ENCODE data around the gene CEP44.
"Not testable (repeated sequence)": the region's sequence is repeated elsewhere in the genome, so short reads cannot be mapped to it uniquely, and the experiment has no call there.

Gene CEP44

DNA sequence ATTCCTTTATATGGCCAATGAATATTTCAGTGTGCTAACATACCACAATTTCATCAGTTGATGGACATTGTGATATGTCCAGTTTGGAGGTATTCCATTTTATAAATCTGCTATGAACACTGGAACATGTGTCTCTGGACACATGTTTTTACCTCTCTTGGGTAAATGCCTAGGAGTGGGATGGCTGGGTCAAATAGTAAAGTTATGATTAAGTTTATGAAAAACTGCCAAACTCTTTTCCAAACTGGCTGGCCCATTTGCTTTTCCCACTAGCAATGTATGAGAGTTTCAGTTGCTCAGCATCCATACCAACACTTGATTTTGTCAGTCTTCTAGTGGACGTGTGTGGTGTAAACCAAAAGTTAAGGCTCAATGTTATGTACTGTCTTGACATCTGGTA is 40.5 kb downstream of the CEP44 start:
- DNase-seq (ENCODE audit: low read depth in 2 of 2), result no peak

DNA sequence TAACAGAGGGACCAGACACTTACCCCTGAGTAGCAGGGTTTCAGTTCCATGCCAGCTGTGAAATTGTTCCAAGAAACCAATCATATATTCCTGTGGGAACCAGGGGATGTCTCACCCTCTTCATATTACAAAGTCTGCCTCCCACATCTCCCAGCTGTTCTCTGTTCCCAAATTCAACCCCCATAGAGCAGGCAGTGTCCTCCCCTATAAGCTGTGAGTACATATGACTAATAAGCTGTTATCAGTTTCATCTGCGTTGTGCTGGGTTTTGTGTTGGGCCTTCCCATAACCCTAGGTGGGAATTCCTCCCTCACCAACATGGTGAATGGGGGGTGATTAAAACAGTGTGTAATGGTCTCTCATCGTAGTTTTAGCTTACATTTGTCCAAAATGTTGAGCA is 41.0 kb downstream of the CEP44 start:
- DNase-seq (ENCODE audit: low read depth in 2 of 2), result no peak

DNA sequence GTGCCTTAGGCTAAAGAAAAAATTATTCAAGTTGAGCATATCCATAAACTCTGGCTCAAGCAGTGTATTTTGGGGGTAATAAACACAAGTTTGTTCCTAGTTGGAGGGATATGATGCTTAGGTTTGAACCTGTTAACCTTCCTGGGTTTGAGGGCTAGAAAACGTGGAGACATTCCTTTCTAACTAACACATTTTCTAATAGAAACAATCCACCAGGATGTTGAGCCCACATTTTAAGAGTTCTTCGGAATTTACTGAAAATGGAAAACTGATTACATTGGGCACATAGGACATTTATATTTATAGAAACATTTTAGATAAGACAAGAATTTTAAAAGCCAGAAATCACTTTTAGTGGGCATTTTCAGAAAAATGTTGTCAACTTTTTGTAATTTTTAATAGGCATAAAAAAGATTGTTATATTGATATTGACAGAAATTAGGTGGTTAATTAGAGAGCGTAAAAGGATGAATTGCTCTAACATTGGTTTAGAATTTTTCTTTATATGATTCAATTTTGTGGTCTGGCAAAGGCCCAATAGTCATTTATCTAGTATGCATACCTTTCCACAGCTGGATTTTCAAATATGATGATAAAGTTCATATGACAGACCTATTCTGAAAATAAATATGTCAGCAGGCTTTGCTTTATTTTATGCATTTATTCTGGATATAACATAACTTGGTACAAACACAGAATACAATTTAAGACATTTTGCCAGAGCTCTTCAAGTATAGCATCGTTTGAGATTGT is 49.2 kb downstream of the CEP44 start:
- DNase-seq (ENCODE audit: low read depth in 2 of 2), result peak in 1 of 2 experiments; percentile 71

DNA sequence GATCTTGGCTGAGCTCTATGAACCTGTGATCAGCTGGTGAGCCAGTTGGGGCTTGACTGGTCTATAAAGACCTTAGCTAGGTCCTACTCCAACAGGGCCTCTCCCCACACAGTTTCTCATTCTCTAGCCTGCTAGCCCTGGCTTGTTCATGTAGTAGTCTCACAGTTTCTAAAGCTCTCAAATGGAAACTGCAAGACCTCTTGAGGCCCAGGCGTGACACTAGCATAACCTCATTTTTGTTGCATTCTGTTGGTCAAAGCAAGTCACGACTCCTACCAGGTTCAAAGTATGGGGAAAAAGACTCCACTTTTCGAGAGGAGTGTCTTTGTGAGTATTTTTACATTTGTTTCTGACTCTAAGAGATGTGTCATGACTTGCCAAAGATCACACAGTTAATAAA is 50.9 kb downstream of the CEP44 start:
- DNase-seq (ENCODE audit: low read depth in 2 of 2), result no peak

DNA sequence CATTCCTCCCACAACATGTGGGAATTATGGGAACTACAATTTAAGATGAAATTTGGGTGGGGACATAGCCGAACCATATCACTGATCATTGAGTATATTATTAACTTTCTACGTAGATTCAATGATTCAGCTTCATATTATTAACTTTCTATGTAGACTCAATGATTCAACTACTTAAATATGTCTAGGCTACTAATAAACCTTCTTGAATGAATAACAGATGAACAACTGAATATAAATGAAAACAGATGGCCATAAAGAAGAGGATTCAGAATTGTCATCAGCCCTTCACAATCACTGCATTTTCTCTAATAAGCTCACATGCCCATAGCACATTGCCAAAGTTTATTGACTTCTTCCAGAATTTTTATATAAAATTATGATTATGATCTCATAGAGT is 57.0 kb downstream of the CEP44 start:
- DNase-seq (ENCODE audit: low read depth in 2 of 2), result peak; percentile 84 to 87

DNA sequence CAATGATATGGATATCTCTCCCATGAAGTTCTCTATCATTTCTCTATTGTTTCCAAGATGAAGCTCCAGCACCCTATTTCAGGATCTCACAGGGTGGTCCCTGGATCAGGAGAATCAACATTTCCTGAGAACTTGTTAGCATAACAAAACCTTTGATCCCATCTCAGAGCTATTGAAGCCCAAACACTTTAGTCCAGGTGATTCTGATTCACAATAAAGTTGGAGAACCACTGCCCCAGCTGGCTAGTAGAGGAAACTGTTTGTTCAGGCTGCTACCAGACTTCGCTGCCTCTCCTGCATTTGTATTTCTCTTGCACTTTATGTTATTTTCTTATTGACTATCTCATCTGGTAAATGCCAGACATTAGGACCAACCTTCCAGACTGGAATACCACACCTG is 65.4 kb downstream of the CEP44 start:
- no peak for DNase-seq (ENCODE audit: low read depth in 2 of 2)

DNA sequence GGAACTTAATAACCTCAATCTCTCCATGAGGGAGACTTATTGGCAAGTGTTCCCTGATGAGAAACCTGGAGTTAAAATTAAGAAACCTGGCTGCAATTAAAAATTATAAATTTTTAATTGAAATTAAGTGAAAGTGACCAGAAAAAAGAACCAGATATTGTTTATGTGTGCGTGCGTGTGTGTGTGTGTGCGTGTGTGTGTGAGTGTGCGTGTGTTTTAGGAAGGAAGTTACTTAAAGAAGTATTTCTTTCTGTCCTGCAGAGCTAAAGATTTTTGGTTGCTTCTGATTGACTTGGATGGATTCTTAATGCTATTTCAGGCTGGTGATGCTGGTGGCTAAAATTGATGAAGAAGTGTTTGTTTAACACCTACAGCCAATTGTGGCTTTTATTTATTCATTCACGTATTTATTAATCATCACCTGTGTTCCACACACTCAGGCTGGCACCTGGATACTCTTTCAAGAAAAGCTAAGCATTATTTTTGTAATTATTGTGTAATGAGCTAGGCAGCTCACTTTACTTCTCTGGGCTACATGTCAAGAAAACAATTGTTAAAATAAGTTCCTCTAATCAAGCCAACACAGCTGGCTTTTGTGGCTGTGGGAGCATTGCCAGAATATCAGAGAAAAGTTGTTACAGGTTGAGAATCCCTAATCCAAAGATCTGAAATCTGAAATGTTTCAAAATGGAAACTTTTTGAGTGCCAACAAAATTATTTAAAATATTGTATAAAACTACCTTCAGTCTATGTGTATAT is 68.5 kb downstream of the CEP44 start:
- DNase-seq (ENCODE audit: low read depth in 2 of 2), result no peak

DNA sequence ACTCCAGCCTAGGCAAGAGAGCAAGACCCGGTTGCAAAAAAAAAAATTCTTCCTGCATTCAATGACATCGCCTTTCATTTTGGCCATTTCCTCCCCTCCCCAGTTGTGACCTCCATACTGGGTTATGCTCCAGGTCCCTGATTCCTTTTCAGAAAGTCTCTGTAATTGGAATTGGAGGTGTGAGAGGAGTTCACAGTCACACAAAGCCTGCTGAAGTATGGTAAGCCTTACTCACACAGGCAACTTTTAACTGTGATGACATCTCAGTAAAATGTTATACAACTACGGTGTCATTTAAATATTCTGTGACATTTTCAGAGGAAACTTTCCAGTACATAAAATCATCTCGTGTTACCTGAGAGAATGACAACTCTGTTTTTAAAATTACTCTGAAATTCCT is 73.6 kb downstream of the CEP44 start:
- DNase-seq (ENCODE audit: low read depth in 2 of 2), result no peak

DNA sequence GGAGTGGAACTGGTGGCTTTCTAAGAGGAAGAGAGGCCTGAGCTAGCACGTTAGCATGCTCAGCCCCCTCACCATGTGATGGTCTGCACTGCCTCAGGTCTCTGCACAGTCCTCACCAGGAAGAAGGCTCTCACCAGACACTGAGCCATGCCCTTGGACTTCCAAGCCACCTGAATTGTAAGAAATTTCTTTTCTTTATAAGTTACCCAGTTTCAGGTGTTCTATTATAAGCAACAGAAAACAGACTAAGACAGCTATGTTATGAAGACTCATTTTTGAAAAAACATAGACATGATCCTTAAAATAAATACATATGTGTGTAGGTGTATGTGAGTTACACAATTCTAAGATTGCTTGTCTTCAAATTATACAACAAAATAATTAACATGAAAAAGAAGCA is 74.7 kb downstream of the CEP44 start:
- DNase-seq (ENCODE audit: low read depth in 2 of 2), result no peak

DNA sequence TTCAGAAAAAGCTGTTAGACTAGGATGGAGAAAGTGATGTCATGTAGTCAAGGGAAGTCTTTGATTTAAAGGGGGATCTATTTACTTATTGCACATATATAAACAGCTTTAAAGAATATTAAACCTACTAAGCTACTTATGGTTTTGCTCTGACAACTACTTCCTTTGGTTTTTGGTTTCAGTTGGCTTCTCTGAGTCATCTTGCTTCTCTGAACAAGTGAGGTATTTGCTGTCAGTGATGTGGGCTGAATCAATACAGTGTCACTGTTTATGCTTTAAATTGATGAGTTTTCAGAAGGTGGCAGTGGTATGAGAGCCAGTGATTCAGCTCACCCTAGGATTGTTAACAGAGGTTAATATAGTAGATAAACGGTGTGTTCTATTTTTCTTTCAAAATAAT is 75.1 kb downstream of the CEP44 start:
- peak; percentile 19 to 32 for DNase-seq (ENCODE audit: low read depth in 2 of 2)

DNA sequence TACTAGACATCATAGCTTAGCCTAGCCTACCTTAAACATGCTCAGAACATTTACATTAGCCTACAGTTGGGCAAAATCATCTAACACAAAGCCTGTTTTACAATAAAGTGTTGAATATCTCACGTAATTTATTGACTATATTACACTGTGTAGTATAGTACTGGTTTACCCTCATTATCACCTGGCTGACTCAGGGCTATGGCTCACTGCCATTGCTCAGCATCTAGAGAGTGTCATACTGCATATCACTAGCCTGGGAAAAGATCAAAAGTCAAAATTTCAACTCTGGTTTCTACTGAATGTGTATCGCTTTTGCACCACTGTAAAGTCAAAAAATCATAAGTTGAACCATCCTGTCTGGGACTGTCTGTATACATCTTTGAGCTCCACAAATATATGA is 78.6 kb downstream of the CEP44 start:
- no peak for DNase-seq (ENCODE audit: low read depth in 2 of 2)

DNA sequence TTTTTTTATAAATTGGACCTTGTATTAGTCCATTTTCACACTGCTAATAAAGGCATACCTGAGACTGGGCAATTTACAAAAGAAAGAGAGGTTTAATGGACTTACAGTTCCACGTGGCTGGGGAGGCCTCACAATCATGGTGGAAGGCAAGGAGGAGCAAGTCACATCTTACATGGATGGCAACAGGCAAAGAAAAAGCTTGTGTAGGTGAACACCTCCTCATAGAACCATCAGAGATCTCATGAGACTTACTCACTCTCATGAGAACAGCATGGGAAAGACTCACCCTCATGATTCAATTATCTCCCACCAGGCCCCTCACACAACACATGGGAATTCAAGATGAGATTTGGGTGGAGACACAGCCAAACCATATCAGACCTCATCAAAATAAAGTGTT is 80.1 kb downstream of the CEP44 start:
- not testable (repeated sequence) for DNase-seq (ENCODE audit: low read depth in 2 of 2)

DNA sequence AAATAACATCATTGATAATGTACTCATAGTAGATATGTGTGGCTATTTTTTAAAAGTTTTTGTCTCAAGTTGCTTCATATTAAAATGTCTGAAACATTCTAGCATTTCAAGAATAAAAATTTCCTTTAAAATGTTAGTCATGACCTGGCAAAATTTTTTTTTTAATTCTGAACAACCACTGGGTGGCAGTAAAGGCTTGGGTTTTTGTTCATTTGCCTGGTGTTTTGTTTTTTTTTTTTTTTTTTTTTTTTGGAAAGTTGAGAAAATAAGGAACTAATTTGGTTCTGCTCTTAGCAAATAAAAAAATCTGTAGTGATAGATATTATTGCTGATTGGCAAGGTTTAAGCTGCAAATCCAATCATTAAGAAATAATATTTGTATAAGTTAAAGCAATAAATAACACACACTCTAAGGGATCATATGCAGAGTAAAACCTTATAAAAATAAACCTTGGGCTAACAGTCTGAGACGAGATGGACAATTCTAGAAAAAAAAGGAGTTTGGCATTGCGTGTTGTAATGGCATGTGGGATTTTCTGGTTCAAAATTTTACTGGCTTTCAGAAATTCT is 81.4 kb downstream of the CEP44 start:
- DNase-seq (ENCODE audit: low read depth in 2 of 2), result peak in 1 of 2 experiments; percentile 12

DNA sequence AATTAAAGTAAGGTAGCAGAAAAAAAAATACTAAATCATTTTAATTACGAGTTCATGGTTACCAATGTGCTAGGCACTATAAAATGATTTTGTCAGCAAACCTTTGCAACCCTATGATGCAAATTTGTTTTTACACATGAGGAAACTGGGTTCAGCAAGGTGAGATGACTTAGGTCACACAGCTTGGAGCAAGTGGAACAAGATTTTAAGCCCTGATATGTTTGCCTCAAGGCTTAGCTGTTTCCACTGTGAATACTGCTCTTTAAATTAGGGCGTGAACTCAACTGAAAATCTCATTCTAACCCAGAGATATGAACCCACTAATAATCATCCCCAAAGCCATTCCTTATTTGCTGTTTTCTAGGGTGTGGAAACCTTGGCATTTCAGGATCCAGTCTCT is 86.3 kb downstream of the CEP44 start:
- no peak for DNase-seq (ENCODE audit: low read depth in 2 of 2)

DNA sequence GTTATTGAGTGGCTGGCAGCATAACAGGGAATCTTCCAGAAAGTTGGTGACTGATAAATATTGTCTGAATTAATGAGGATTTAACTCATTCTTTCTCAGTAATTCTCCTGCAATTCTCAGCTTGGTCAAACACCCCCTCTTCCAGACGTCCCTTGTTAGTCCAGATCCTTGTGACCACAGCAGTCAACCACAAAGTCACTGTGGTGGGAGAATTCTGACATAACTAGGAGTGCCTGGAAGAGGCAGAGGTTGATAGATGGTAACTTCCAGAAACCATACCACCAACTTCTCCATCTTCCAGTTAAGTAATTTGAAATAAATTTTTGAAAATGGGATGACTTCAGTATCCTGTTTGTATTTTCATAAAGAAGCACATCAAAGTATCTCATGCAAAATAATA is 90.1 kb downstream of the CEP44 start:
- DNase-seq (ENCODE audit: low read depth in 2 of 2), result no peak

DNA sequence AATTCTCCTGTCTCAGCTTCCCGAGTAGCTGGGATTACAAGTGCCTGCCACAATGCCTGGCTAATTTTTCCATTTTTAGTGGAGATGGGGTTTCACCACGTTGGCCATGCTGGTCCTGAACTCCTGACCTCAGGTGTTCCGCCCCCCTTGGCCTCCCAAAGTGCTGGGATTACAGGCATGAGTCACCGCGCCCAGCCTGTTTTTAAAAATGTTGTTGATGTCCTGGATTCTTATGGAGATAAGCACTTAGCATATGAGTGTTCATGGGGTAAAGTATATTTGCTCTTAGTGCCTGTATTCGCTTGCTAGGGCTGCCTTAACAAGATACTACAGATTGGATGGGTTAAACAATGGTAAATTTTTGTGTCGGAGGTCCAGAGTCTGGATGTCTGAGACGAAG is 91.7 kb downstream of the CEP44 start:
- no peak for DNase-seq (ENCODE audit: low read depth in 2 of 2)

DNA sequence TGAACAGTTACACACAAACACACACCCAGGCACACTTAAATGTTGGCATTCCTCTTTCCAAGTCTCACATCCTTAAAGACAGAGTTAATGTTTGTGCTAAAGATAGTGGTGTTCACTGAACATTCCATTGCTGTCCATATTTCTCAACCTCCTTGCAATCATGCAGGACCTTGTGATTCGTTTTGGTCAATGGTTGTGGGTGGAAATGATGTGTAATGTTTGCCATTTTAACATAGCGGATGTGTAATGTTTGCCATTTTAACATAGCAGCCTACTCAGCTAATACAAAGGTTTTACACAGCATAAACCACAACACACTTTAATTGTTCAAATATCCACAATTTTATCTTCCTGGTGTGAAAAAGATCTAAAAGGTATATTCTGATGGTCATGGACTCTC is 93.9 kb downstream of the CEP44 start:
- no peak for DNase-seq (ENCODE audit: low read depth in 2 of 2)

DNA sequence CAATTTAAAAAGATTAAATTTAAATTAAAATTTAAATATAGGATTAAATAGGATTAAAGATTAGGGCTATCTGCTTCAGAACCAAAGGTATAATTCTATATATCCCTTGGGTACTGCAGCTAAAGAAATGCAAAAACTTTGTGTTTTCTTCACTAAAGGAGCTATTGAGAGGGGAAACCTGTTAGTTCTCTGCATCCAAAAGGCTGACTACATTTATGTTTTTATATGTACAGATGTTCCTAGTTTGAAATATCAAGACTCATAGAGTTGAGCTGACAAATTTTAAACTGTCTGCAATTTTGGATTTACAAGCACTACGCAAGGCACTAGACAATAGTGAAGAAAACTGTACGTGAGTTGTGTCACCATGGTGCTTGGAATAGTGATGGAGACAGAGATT is 95.2 kb downstream of the CEP44 start:
- no peak for DNase-seq (ENCODE audit: low read depth in 2 of 2)

DNA sequence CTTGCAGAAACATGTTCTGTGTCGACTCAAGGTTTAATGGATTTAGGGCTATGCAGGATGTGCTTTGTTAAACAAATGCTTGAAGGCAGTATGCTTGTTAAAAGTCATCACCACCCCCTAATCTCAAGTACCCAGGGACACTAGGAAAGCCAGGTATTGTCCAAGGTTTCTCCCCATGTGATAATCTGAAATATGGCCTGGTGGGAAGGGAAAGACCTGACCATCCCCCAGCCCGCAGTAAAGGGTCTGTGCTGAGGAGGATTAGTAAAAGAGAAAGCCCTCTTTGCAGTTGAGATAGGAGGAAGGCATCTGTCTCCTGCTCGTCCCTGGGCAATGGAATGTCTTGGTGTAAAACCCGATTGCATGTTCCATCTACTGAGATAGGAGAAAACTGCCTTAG is 96.5 kb downstream of the CEP44 start:
- DNase-seq (ENCODE audit: low read depth in 2 of 2), result not testable (repeated sequence)

DNA sequence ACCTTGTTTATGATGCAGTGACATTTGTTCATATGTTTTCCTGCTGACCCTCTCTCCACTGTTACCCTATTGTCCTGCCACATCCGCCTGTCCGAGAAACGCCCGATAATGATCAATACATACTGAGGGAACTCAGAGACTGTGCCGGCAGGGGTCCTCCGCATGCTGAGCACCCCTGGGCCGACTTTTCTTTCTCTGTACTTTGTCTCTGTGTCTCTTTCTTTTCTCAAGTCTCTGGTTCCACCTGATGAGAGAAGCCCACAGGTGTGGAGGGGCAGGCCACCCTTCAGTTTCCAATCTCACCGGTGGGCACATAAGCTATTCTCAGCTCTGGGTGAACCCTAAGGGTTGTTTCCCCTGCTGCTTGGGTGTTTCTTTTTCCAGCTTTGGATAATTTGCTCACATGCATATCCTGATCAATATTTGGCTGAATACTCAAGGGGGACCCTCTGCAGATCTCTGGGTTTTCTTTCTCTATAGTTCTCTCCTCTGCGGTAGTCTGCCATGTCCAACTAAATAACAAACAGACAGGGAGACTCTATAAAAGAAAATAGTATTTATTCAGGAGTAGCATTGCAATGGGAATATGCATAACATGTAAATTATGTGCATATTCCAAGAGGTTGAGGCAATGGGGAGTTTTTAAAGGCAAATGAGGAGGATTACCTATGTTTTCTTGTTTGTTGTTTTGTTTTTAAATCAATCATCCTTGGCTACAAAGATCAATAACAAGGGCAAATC is 97.2 kb downstream of the CEP44 start:
- DNase-seq (ENCODE audit: low read depth in 2 of 2), result no peak

DNA sequence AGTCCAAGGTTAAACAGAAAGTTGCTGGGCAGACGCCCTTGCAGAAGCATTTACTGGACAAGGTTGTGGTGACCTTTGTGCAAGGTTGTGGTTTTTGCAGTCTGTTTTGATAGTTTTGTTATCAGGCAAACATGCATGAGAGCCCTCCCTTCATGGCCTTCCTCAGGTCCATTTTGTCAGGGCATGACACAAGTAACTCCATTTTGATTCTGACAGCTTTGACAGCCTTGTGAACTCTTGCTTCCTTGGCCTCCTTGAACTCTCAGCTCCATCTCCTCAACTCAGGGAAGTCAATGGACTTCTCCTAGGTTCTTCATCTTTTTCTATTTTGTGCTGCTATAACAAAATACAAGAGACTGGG is 97.7 kb downstream of the CEP44 start:
- DNase-seq (ENCODE audit: low read depth in 2 of 2), result no peak

Data from fibroblast of skin of left biceps (primary cell).